Activated CD8-positive, alpha-beta T cell treated with anti-CD3 and anti-CD28 coated beads for 36 hours (primary cell): ENCODE results near the gene MED9. TPM values are rescaled to one million over a fixed set of nuclear protein-coding genes. Genes with fewer than 3 reads are reported as not detected.

Source experiments
- ATAC-seq: fragments of 200-7000 bp; cut with Tn5 transposase; one replicate; pipeline ENCODE4 v1.10.0; 2021; ENCODE audit warnings: mild to moderate bottlenecking, moderate library complexity
- CTCF ChIA-PET: fragments of 350-600 bp; sonication (Branson Sonifier 250); formaldehyde crosslinking; loops from one replicate; lab custom pipeline; 2021; ENCODE audit warnings: antibody characterized with exemption; lab: Charles Lee
- POLR2A ChIA-PET: fragments of 350-600 bp; sonication (Branson Sonifier 250); formaldehyde crosslinking; loops from one replicate; lab custom pipeline; 2021; ENCODE audit warnings: antibody characterized with exemption; lab: Charles Lee
- DNase-seq: peaks from one replicate; pipeline ENCODE4 v3.0.0-alpha.2; 2020
- H3K27ac Mint-ChIP-seq: one replicate; pipeline ENCODE4 v1.8.0; 2021; ENCODE audit warnings: mild to moderate bottlenecking, mixed read lengths
- H3K27me3 Mint-ChIP-seq: one replicate; pipeline ENCODE4 v1.8.0; 2021; ENCODE audit warnings: mixed read lengths
- H3K36me3 Mint-ChIP-seq: one replicate; pipeline ENCODE4 v1.8.0; 2021; ENCODE audit warnings: low read depth, mixed read lengths
- H3K4me1 Mint-ChIP-seq: one replicate; pipeline ENCODE4 v1.8.0; 2021; ENCODE audit warnings: low read depth, mixed read lengths
- H3K4me3 Mint-ChIP-seq: one replicate; pipeline ENCODE4 v1.8.0; 2021; ENCODE audit warnings: mild to moderate bottlenecking, moderate library complexity, mixed read lengths
- H3K9me3 Mint-ChIP-seq: one replicate; pipeline ENCODE4 v1.8.0; 2021; ENCODE audit warnings: mixed read lengths
- intact Hi-C: fragments of 100-400 bp; cut with micrococcal nuclease; formaldehyde crosslinking; loops from one replicate; pipeline ENCODE4 v1.10.0; 2022
- total RNA-seq, 2 experiments: library from RNA; stranded (reverse); gene quantifications; one replicate each; pipeline ENCODE4 v1.2.3, GENCODE V29; 2021
- TF ChIP-seq, protein P1 (sequence below): fragments of 200-600 bp; IDR thresholded peaks from one replicate; pipeline ENCODE4 v1.8.0; 2022; ENCODE audit warnings: antibody characterized with exemption, mild to moderate bottlenecking

MED9 gene
- total RNA-seq, 2 experiments from 2014 or later = 14.2 to 14.7 TPM

DNA sequence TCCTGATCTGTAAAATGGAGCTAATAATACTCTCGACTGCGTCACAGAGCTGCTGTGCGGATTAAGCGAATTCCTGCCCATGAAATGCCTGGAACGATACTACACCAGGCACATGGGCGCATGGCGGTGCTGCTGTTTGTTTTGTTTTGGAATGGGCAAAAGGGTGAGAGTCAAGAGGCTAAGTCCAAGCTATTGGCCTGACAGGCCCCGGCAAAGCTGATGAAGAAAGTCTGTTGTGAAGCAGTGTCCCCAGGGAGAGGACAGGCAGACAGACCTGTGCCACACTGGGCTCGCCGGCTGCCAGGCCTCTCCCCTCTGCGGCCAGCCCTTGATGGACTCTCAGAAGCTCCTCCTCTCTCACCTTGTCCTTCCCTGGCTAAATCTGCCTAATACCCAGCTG, 50.7 kb downstream of the MED9 start:
- TF ChIP-seq, protein P1, sequence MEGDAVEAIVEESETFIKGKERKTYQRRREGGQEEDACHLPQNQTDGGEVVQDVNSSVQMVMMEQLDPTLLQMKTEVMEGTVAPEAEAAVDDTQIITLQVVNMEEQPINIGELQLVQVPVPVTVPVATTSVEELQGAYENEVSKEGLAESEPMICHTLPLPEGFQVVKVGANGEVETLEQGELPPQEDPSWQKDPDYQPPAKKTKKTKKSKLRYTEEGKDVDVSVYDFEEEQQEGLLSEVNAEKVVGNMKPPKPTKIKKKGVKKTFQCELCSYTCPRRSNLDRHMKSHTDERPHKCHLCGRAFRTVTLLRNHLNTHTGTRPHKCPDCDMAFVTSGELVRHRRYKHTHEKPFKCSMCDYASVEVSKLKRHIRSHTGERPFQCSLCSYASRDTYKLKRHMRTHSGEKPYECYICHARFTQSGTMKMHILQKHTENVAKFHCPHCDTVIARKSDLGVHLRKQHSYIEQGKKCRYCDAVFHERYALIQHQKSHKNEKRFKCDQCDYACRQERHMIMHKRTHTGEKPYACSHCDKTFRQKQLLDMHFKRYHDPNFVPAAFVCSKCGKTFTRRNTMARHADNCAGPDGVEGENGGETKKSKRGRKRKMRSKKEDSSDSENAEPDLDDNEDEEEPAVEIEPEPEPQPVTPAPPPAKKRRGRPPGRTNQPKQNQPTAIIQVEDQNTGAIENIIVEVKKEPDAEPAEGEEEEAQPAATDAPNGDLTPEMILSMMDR = no peak
- ATAC-seq = no peak
- Mint-ChIP-seq H3K4me1 (no peaks in the 10 kb centered on the region), H3K9me3 (no peaks in the 10 kb centered on the region), H3K27me3 (no peaks in the 10 kb centered on the region), H3K36me3 (no peaks in the 10 kb centered on the region), H3K4me3 (no peak overlapping the region), H3K27ac (no peak overlapping the region)
- DNase-seq = no peak
- intact Hi-C loops = no loop called here
- ChIA-PET POLR2A (no interaction called here), CTCF (interaction anchor here (0.8 kb wide), 1 partner anchor 30 kb away, joined by 3 read pairs; no protein-coding TSS in a partner anchor)

- Mint-ChIP-seq H3K36me3 (no peaks in the 10 kb centered on the region), H3K27ac (no peak overlapping the region), H3K27me3 (no peaks in the 10 kb centered on the region), H3K4me1 (no peaks in the 10 kb centered on the region), H3K4me3 (no peak overlapping the region), H3K9me3 (no peaks in the 10 kb centered on the region)
- DNase-seq = no peak
- CTCF ChIA-PET = interaction anchor here (1.6 kb wide), 1 partner anchor 32 kb away, joined by 3 read pairs; the partner anchor contains the start of gene RASD1
- intact Hi-C loops = no loop called here
- POLR2A ChIA-PET = no interaction called here
- no peak for ATAC-seq
- TF ChIP-seq, protein P1 = no peak
Observed at GRCh38 chr17:17527956-17528500, 51.2 kb downstream of the MED9 start.

DNA sequence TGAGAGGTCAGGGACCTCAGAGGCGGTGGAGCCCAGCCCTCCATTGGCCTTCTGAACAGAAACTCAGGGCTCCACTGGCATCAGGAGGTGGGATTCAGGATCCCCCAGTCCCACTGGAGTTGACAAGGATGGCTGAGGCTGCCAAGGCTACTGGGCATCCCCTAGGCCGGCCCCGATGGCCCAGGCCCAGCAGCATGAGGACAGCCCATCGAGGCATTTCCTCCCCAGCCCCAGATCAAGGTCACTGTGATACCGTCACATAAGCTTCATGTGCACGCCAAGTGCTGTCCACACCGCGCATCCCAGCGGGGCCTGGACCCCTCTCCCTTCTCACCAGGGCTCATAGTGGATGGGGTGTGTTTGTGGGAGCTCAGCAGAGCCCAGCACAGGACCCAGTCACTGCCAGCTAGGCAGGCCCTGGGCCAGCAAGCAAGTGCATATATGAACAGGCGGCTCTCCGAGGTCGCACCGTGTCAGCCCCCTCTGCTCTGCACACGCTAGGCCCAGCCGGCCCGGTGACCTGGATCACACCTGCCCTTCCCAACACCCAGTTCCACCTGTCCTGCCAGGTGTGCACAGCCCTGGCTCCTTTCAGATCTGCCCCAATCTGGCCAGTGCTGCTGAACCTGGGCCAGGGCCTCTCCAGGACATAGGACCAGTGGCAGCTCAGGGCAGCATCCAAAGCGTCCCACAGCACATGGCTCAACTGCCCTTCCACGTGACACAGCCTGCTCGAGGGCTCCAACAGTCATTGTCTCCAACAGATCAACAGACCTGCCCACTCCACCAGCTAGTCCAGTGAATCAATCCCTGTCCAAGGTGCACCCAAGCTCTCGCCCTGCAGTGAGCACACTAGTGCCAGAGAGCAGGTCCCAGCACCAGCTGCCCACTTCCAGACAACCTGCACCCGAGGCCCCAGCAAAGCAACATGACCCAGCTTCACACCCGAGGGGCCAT, 52.2 kb downstream of the MED9 start:
- H3K27ac Mint-ChIP-seq = no peak overlapping the region
- H3K36me3 Mint-ChIP-seq = no peaks in the 10 kb centered on the region
- intact Hi-C loops = no loop called here
- TF ChIP-seq, protein P1 = no peak
- ChIA-PET POLR2A (interaction anchor here (0.9 kb wide), 1 partner anchor 10 kb away, joined by 3 read pairs; no protein-coding TSS in a partner anchor), CTCF (interaction anchor here (1.6 kb wide), 1 partner anchor 33 kb away, joined by 3 read pairs; the partner anchor contains the start of gene RASD1)
- H3K4me1 Mint-ChIP-seq = no peaks in the 10 kb centered on the region
- DNase-seq (no peak), ATAC-seq (no peak)
- H3K9me3 Mint-ChIP-seq = no peaks in the 10 kb centered on the region
- no peak overlapping the region for H3K4me3 Mint-ChIP-seq
- no peaks in the 10 kb centered on the region for H3K27me3 Mint-ChIP-seq

DNA sequence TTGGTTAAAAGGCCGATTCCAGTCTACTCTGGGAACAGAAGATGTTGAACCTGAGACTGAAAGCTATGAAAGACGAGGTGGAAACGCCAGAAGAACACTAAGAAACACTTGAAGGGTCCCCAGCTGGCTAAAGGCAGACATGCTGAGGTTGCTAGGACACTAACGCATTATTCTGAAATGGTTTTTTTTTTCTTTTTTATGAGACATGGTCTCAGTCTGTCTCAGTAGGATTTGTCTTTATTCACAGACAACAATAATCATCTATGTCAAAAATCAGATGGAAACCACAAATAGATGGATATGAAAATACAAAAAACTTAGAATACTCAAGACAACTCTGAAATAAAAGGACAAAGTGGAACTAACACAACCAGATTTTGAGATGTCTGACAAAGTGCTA, 54.4 kb downstream of the MED9 start:
- intact Hi-C loops = no loop called here
- ATAC-seq (no peak), DNase-seq (no peak)
- POLR2A ChIA-PET = no interaction called here
- Mint-ChIP-seq H3K9me3 (no peaks in the 10 kb centered on the region), H3K27me3 (no peaks in the 10 kb centered on the region), H3K4me3 (no peak overlapping the region), H3K36me3 (no peaks in the 10 kb centered on the region), H3K27ac (no peak overlapping the region), H3K4me1 (no peaks in the 10 kb centered on the region)
- CTCF ChIA-PET = interaction anchor here (0.9 kb wide), 1 partner anchor 110 kb away, joined by 3 read pairs; no protein-coding TSS in a partner anchor
- TF ChIP-seq, protein P1 = no peak
